SW480 (cell line): ENCODE measurements around the gene GNMT.
"Not testable (repeated sequence)": the region's sequence is repeated elsewhere in the genome, so short reads cannot be mapped to it uniquely, and the experiment has no call there.

Experiments used
- DNase-seq: peaks from one replicate; pipeline ENCODE4 v3.0.0-alpha.2; 2016; ENCODE audit warnings: low spot score

Gene GNMT

DNA sequence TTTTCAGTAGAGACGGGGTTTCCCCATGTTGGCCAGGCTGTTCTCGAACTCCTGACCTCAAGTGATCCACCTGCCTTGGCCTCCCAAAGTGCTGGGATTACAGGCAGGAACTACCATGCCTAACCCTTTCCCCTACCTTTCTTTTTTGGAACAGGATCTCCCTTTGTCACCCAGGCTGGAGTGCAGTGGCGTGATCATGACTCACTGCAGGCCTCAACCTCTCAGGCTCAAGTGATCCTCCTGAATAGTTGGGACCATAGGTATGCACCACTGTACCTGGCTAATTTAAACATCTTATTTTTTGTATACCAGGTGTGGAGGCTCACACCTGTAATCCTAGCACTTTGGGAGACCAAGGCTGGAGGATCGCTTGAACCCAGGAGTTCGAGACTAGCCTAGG, 19.2 kb upstream of the GNMT start:
- DNase-seq = not testable (repeated sequence)

DNA sequence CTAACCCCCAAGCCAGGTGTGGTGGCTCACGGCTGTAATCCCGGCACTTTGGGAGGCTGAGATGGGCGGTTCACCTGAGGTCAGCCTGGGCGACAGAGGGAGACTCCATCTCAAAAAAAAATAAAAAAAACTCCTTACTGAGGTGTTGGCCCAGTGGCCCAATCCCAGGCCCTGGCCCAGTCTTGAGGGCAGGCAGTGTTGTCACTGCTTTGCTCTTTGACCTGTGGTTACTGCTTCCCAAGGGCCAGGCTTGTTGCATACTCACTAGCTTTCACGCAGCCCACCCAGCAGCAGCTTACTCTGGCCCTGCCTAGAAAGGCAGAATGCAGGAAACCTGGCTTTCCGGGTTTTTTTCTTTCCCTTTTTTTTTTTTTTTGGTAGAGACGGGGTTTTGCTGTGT, 18.1 kb upstream of the GNMT start:
- no peak for DNase-seq

- DNase-seq = no peak
These were observed 12.6 kb upstream of the GNMT start for GRCh38 chr6:42947950-42948349.

DNA sequence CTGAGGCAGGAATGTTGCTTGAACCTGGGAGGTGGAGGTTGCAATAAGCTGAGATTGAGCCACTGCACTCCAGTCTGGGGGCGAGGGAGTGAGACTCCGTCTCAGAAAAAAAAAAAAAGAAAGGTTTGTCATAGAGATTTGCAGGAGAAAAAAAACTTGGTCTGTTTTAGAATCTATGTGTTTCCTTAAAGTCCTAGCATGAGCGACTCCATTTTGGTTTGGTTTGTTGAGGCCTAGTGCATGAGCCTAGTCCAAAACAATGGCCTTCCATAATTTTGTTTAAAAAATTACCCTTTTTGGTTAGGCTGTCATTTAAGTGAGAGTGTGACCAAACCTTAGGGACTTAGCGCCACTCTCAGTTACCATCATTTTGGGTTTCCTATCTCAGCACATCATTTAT, 8.2 kb upstream of the GNMT start:
- no peak for DNase-seq

DNA sequence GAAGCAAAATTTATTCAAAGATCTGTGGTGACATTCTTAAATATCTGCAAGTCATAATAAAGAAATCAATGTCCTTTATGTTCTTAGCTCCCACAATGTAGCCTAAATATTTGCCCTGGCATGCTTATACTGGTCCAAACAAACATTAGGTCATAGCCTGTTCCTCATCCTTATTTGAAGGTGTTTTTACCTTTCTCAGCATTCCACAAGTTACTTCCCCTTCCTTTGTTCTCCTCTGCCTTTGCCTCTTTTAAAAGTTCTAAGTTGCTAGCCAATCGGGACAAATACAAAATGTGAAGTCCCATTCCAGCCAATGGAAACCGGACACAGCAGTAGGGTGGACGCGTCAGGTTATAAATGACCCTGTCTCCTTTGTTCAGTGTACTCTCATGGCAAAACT, 6.1 kb upstream of the GNMT start:
- not testable (repeated sequence) for DNase-seq

DNA sequence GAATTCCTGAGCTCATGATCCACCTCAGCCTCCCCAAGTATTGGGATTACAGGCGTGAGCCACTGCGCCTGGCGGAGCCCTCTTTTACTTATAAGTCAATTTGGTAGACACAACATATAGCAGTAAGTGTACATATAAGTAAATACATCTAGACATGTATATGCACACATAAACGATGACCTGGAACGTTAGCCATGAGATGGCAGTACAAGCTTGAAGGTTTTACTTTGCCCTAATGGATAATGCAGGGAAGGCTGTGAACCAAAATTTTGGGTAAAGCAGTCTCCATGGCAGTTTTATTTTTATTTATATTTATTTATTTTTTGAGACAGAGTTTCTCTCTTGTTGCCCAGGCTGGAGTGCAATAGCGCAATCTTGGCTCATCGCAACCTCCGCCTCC, 2.4 kb upstream of the GNMT start:
- DNase-seq = no peak

DNA sequence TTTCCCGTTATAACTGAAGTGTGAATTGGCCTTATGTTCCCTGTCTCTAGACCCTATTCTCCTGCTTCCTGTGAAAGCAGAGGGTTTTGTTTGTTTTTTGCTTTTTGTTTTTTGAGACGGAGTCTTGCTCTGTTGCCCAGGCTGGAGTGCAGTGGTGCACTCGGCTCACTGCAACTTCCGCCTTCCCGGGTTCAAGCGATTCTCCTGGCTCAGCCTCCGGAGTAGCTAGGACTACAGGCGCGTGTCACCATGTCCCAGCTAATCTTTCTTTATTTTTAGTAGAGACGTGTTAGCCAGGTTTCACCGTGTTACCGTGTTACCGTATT, 674 bp upstream of the GNMT start:
- DNase-seq = no peak

DNA sequence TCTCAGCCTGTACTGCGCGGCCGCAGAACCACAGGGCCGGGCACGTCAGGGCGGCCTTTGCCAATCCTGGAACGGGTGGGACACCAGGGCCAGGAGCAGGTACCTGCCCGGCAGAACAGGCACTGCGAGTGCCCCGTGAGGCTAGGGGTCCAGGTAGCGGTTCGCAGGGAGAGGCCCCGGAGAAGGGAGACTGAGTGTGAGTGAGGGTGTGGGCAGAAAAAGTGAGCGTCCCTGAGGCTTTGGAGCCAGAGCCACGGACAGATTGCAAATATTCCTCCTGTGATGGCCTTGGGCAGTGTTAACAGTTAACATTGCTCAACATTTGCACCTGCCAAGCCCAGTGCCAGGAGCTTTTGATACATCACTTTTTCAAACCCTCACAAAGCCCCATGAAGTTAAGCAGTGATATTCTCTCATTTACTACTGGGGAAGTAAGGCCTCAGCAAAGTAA, 491 bp downstream of the GNMT start:
- DNase-seq = no peak

DNA sequence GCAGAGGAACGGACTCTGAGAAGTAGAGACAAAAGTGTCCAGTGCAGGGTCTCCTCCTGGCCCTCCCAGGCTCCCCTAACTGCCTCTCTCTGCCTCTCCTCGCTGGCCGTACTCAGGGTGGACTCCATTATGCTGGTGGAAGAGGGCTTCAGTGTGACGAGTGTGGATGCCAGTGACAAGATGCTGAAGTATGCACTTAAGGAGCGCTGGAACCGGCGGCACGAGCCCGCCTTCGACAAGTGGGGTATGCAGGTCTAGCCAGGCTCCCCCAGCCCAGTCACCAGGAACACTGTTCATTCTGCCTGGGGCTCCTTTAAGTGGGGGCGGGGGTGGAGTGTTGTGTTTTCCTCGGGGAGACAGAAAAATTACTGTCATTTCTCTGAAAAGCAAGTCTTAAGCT, 1.5 kb downstream of the GNMT start:
- no peak for DNase-seq

- DNase-seq = no peak
These were observed 2.1 kb downstream of the GNMT start for GRCh38 chr6:42962502-42963178.

DNA sequence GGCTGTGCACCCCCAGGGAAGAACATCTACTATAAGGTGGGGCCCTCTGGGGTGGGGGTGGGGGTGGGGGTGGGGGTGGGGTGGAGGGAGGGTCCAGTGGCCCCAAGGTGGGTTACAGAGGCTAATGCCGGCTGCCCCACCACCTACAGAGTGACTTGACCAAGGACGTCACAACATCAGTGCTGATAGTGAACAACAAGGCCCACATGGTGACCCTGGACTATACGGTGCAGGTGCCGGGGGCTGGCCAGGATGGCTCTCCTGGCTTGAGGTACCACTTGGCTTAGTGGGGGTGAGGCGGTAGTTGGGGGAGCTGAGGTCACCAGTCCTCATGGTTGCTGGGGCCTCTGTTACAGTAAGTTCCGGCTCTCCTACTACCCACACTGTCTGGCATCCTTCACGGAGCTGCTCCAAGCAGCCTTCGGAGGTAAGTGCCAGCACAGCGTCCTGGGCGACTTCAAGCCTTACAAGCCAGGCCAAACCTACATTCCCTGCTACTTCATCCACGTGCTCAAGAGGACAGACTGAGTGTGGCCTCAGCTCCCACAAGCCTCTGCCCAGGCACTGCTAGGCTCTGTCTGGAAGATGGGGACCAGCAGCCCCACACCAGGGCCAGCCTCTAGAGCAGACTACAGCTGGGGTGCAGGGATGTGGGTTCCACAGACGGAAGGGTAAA, 2.8 kb downstream of the GNMT start:
- DNase-seq = no peak

GRCh38 chr6:42963855-42964605, 3.5 kb downstream of the GNMT start:
- no peak for DNase-seq

DNA sequence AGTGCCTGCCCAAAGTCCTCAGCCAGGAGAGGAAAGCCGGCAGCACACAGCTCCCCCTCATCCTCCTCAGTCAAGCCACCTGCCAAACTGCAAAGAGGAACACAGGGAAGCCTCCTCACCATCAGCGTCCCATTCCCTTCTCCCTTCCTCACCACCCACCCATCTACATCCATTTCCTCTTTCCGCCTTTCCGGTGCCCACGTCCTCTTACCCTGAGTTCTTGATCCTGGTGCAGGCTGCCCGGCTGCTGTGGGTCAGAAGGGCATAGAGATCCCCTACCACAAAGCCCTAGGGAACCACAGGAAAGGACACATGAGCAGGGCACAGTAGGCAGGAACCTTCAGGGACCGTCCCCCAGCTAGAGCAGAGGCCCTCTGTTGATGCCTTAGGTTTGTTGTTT, 6.0 kb downstream of the GNMT start:
- DNase-seq = no peak

GRCh38 chr6:42967228-42967627, 6.7 kb downstream of the GNMT start:
- no peak for DNase-seq

DNA sequence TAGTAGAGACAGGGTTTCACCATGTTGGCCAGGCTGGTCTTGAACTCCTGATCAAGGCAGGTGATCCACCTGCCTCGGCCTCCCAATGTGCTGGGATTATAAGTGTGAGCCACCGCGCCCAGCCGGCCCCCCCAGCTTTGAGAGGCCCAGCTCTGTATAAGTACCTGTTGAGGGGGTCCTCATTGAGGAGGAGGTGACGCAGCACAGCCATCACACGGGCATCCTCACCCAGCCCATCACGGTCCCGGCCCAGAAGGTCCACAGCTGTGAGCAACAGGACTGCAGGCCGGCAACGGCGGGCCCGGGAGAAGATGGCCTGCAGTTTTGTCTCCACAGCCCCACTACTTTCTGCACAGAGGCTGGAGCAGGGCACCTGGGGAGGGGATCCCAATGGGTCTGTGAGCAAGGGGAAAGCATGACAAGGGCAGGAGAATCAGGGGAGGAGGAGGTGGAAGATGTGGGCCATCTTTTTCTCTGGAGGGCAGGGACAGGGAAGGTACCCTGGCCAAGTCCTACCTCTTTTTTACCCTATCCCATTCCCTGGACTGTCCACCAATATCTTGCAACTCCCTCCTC, 7.7 kb downstream of the GNMT start:
- no peak for DNase-seq

GRCh38 chr6:42968783-42969182, 8.2 kb downstream of the GNMT start:
- no peak for DNase-seq

DNA sequence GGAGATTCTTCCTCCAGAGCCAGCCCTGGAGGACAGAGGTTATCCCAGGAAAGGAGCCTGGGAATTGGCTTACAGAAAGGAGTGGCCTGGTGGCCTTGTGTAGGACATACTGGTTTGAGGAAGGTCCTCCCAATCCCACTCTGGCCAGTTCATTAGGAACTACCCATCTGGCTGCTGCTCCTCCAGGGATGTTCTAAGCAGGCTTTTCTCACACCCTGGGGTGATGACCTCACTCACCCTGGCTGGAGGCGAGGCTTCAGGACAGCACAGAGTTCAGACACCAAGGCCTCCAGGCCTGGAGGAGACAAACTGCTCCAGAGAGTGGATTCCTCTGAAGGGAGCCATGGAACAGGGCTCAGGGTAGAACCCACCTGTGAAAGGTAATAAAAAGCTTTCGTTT, 8.9 kb downstream of the GNMT start:
- DNase-seq = no peak

DNA sequence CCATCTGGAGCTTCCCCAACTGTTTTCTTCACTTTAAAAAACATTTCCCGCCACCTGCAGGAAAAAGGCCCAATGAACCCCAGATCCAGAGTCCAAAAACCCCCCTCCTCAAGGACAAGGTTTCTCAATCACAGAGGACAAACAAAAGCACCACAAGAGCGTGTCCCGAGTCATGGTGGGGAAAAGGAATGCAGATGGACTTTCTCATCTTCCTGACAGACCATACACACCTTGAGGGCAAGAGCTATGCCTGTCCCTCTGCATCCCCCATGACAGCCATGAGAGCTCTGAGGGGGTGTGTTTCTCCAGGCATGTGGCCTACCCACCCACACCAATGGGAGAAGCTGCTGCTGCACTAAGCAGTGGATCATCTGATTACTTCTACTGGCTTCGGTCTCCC, 9.4 kb downstream of the GNMT start:
- no peak for DNase-seq

- DNase-seq = no peak
These were observed 10.5 kb downstream of the GNMT start for GRCh38 chr6:42970871-42971612.

DNA sequence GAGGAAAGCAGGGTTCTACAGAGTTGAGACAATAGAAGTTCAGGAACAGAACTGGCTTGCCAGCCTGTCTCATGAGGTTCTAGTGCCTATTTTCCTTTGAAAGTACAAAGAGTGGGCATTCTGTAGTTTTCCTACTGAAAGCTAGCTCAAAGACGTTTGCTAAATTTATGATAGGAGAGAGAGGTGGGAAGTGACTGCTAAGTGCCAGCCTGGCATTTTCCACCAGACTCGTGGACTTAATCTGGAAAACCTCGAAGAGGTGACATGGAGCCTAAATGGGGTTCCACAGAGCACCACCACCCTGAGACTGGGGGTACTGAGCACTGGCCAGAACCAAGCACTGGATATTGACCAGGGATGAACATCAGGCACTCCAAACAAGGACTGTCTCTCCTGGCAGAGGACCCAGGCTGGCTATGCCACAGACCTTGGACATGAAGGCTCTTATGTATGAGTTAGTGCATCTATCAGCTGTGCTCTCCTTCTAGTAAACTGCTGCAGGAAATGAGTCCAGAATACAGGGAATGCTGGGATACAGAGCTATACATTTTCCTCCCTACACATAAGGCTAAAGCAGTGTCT, 11.3 kb downstream of the GNMT start:
- DNase-seq = no peak

- no peak for DNase-seq
These were observed 13.4 kb downstream of the GNMT start for GRCh38 chr6:42973926-42974325.

DNA sequence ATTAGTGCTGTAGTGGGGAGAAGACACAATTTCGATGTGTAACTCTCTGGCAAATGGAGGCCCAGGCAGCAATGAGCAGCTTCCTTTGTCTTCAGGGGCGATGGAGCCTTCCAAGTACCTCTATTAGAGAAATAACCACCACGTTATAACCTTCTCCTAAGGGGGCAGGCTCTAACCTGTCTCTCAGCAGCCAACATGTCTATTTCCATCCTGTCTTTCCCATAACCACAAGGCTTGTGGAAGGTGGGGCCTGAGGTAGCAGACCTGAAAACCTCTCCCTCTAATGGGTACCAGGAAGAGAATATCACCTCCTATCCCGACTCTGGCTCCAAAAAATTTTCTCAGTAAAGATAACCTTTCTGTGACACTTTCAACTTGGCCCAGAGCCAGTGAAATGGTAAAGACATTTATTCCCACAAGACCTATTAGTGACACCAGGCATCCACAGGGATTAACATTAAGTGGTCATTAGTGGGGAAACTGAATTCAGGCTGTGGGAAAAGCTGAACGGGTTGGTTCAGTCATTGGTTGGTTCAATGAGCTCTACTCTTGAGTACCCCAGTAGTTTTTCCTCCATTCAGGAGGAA, 14.5 kb downstream of the GNMT start:
- DNase-seq = no peak
